ENCODE measurements around the gene WDR91.

WDR91 gene

GRCh38 chr7:135169141-135169963, 42.0 kb downstream of the WDR91 start:
- TF ChIP-seq, protein P1, sequence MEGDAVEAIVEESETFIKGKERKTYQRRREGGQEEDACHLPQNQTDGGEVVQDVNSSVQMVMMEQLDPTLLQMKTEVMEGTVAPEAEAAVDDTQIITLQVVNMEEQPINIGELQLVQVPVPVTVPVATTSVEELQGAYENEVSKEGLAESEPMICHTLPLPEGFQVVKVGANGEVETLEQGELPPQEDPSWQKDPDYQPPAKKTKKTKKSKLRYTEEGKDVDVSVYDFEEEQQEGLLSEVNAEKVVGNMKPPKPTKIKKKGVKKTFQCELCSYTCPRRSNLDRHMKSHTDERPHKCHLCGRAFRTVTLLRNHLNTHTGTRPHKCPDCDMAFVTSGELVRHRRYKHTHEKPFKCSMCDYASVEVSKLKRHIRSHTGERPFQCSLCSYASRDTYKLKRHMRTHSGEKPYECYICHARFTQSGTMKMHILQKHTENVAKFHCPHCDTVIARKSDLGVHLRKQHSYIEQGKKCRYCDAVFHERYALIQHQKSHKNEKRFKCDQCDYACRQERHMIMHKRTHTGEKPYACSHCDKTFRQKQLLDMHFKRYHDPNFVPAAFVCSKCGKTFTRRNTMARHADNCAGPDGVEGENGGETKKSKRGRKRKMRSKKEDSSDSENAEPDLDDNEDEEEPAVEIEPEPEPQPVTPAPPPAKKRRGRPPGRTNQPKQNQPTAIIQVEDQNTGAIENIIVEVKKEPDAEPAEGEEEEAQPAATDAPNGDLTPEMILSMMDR (IDR thresholded peaks at IDR 0.05; ENCODE audit: borderline replicate concordance, control extremely low read depth, extremely low read depth, insufficient read depth, missing control alignments), result peak; percentile 73
- peak; percentile 80 for DNase-seq (ENCODE audit: low spot score)
- in situ Hi-C loops (cut with MboI; ENCODE audit: low sequenced_read_pairs, unreplicated experiment), result loop anchor here (5.0 kb wide), 1 partner anchor 177 kb away; no protein-coding TSS in a partner anchor

DNA sequence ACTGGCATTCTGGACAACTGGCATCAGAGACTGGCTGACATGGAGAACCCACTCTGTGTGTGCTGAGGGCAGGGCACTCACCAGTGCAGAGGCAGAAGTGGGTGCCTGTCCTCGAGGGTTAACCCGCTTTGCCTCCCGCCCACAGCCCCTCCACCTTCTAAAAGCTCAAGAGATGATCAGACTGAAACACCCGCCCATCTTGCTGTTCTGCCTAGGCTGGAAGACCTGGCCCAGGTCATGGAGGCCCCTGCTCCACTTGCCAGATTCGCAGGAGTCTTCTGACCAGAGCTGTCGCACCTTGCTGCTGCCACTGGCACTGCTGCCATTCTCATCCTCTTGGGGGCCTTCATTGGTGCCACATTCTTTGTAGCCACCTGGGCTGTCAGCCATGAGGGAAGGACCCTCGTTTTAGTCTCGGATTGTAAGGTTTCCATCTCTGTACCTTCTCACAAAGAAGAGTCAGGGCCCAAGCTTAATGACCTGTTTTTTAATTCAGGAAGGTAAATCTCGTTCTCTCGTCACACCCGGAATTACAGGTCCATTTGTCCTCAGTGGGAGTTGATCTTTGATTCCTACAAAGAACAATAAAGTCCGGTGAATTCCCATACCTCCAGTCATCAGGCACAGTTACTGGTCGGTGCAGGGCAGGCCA, 42.7 kb downstream of the WDR91 start:
- TF ChIP-seq, protein P1 (IDR thresholded peaks at IDR 0.05; ENCODE audit: borderline replicate concordance, control extremely low read depth, extremely low read depth, insufficient read depth, missing control alignments), result no peak
- in situ Hi-C loops (cut with MboI; ENCODE audit: low sequenced_read_pairs, unreplicated experiment), result loop anchor here (5.0 kb wide), 1 partner anchor 176 kb away; no protein-coding TSS in a partner anchor
- DNase-seq (ENCODE audit: low spot score), result peak; percentile 7

- TF ChIP-seq, protein P1 (IDR thresholded peaks at IDR 0.05; ENCODE audit: borderline replicate concordance, control extremely low read depth, extremely low read depth, insufficient read depth, missing control alignments), result no peak
- in situ Hi-C loops (cut with MboI; ENCODE audit: low sequenced_read_pairs, unreplicated experiment), result loop anchor here (5.0 kb wide), 1 partner anchor 176 kb away; no protein-coding TSS in a partner anchor
- peak; percentile 25 for DNase-seq (ENCODE audit: low spot score)
Observed at GRCh38 chr7:135168001-135168400, 43.3 kb downstream of the WDR91 start.

DNA sequence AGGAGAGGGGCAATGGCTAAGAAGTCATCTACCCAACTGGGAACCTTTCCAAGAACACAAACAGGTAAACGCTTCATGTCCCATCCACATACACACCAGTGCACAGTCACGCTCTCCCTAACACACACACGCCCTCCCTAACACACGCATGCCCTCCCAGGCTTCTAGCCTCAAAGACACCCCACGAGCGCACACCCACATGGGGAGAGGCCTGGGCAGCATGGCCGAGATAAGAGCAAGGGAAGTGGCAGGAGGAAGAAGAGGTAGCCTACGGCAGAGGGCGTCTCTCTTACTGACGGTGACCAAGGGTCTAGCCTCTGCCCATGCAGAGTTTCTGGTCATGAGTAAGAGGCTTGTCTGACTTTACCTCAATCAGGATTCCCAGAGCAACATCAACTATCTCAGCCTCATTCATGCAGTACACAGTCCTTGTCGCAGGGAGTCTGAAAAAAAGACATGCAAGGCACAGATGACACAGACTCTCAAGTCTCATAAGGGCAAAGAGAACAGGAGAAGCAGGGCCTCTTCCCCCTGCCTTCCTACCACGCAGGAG, 43.9 kb downstream of the WDR91 start:
- TF ChIP-seq, protein P1 (IDR thresholded peaks at IDR 0.05; ENCODE audit: borderline replicate concordance, control extremely low read depth, extremely low read depth, insufficient read depth, missing control alignments), result no peak
- in situ Hi-C loops (cut with MboI; ENCODE audit: low sequenced_read_pairs, unreplicated experiment), result loop anchor here (5.0 kb wide), 1 partner anchor 175 kb away; no protein-coding TSS in a partner anchor
- peak; percentile 10 for DNase-seq (ENCODE audit: low spot score)

DNA sequence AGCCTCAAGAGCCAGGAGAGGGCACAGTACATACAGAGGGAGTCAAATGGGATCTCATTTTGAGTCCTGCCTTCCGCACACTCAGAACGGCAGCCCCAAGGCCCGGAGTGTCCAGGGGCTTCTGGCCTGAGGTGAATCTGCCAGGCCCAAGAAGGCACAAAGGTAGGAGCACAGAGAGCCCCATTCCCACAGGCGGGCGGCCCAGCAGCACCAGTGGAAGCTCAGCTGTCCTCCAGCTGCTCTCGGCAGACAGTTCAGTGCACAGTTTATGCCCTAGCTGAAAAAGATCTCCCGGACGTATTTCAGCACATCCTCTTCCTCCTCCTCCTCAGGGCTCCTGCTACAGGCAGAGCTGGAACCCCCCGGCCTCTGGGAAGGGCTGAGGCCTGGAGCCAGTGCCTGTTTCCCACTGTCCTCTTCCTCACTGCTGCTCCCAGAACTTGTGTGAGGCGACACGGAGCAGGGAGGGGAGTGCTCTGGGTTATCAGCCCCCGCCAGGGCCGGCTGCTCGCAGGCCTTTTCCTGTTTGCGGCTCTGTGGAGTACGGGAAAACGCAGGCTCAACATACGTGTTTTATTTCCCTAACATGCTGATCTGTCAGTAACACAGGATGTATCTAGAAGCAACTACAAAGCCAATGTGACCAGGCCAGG, 44.9 kb downstream of the WDR91 start:
- in situ Hi-C loops (cut with MboI; ENCODE audit: low sequenced_read_pairs, unreplicated experiment), result loop anchor here (5.0 kb wide), 1 partner anchor 174 kb away; no protein-coding TSS in a partner anchor
- DNase-seq (ENCODE audit: low spot score), result peak; percentile 7
- TF ChIP-seq, protein P1 (IDR thresholded peaks at IDR 0.05; ENCODE audit: borderline replicate concordance, control extremely low read depth, extremely low read depth, insufficient read depth, missing control alignments), result no peak

GRCh38 chr7:135165862-135166261, 45.5 kb downstream of the WDR91 start:
- TF ChIP-seq, protein P1 (IDR thresholded peaks at IDR 0.05; ENCODE audit: borderline replicate concordance, control extremely low read depth, extremely low read depth, insufficient read depth, missing control alignments), result no peak
- DNase-seq (ENCODE audit: low spot score), result peak; percentile 7
- in situ Hi-C loops (cut with MboI; ENCODE audit: low sequenced_read_pairs, unreplicated experiment), result loop anchor here (5.0 kb wide), 1 partner anchor 174 kb away; no protein-coding TSS in a partner anchor
